Bronchial epithelial cell (primary cell): ENCODE measurements around the gene TEX2. TPM values are rescaled to one million over a fixed set of nuclear protein-coding genes. Genes with fewer than 3 reads are reported as not detected.

Experiments
- DNase-seq: peaks from one replicate; pipeline ENCODE4 v3.0.0-alpha.2; 2010; ENCODE audit warnings: low read depth
- FAIRE-seq: peaks from 2 replicates; lab custom pipeline; 2011; peaks lifted over from hg19 to GRCh38; lab: Jason Lieb, UNC
- H3K27me3 ChIP-seq: 2 replicates; pipeline ENCODE4 v1.5.1; 2011; ENCODE audit warnings: low read length; ENCODE audit not compliant: control insufficient read depth, insufficient read depth
- H3K36me3 ChIP-seq: 2 replicates; pipeline ENCODE4 v1.5.1; 2011; ENCODE audit warnings: low read length; ENCODE audit not compliant: control insufficient read depth, insufficient read depth
- H3K4me3 ChIP-seq: 2 replicates; pipeline ENCODE4 v1.5.1; 2011; ENCODE audit warnings: mild to moderate bottlenecking, low read depth, low read length, control low read depth
- CTCF ChIP-seq: IDR thresholded peaks from 2 replicates; pipeline ENCODE4 v1.5.1; 2011; ENCODE audit warnings: mild to moderate bottlenecking, moderate library complexity, low read length, control low read depth, inconsistent platforms; ENCODE audit not compliant: insufficient read depth, severe bottlenecking
- total RNA-seq: library from RNA; depleted of rRNA; stranded (reverse); fragments of >200 nt; gene quantifications from 2 replicates; pipeline ENCODE4 v1.2.1, GENCODE V29; 2014

Gene TEX2
- total RNA-seq, 1 donor from 2014 or later, result 14.7 TPM

GRCh38 chr17:64161380-64162176, 101.5 kb downstream of the TEX2 start:
- no peak for TF ChIP-seq CTCF
- H3K4me3 ChIP-seq, result no peak overlapping the region
- no peak for FAIRE-seq
- DNase-seq, result peak; percentile 6
- no peaks in the 10 kb centered on the region for H3K27me3 ChIP-seq
- peaks cover 3% of the 10 kb centered on the region for H3K36me3 ChIP-seq

- H3K36me3 ChIP-seq, result peaks cover 3% of the 10 kb centered on the region
- DNase-seq, result no peak
- FAIRE-seq, result no peak
Measured at GRCh38 chr17:64160378-64160777, 102.7 kb downstream of the TEX2 start.

DNA sequence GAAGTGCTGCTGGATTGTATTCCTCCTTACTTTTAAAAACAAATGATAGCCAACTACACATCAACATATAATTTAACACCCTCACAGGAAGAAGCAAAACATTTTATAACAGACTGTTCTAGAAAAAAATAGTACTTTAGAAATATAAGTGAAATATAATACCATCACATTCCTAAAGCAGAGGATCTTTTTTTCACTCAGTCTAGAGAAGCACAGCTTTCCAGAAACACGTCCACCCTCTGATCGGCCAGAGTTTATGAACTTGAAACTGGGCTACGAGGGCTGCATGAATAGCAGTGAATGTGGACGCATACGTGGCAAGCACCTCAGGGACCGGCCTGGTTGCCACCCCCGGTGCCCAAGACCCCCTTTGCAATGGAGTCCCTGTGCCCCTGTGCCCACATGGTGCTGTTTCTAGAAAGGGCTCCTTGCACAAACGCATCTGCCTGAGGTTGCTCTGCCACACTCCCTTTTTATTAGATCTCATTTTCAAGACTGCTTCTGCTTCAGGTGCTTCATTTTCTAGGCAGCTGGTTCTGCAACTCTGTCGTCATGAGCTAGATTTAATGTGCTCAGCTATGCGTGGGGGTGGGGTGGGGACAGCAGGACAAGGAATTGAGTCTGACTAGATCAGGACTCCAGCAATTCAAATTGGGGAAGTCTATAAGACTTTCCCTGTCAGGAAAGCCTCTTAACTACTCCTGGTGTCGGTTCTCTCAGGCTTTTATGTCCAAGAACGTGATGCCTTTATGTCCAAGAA, 104.0 kb downstream of the TEX2 start:
- H3K27me3 ChIP-seq, result no peaks in the 10 kb centered on the region
- peak; percentile 21 for DNase-seq
- peaks cover 7% of the 10 kb centered on the region for H3K36me3 ChIP-seq
- no peak for TF ChIP-seq CTCF
- H3K4me3 ChIP-seq, result no peak overlapping the region
- no peak for FAIRE-seq

More at GRCh38 chr17:64160378-64160777, 102.7 kb downstream of the TEX2 start:
- Histone ChIP-seq H3K4me3 (no peak overlapping the region), H3K27me3 (no peaks in the 10 kb centered on the region)
- TF ChIP-seq CTCF, result no peak

- no peaks in the 10 kb centered on the region for H3K27me3 ChIP-seq
- H3K4me3 ChIP-seq, result no peak overlapping the region
- TF ChIP-seq CTCF, result no peak
- FAIRE-seq (no peak), DNase-seq (no peak)
- H3K36me3 ChIP-seq, result peaks cover 9% of the 10 kb centered on the region
Measured at GRCh38 chr17:64158406-64158805, 104.7 kb downstream of the TEX2 start.

GRCh38 chr17:64157669-64158180, 105.3 kb downstream of the TEX2 start:
- no peaks in the 10 kb centered on the region for H3K27me3 ChIP-seq
- FAIRE-seq, result no peak
- H3K4me3 ChIP-seq, result no peak overlapping the region
- peaks cover 9% of the 10 kb centered on the region for H3K36me3 ChIP-seq
- no peak for TF ChIP-seq CTCF
- DNase-seq, result no peak
